GM18951 (cell line): ENCODE results near the gene ACTL6B.

Source experiments
- POLR2A ChIP-seq: IDR thresholded peaks from 4 replicates; pipeline ENCODE4 v1.6.1; 2011; ENCODE audit warnings: mild to moderate bottlenecking; ENCODE audit not compliant: insufficient read length, insufficient read depth; ENCODE audit errors: extremely low read depth
- in situ Hi-C: fragments of 300-500 bp; cut with MboI; formaldehyde crosslinking; loops from one replicate; pipeline ENCODE4 v1.12.0; 2022; ENCODE audit warnings: low sequenced_read_pairs, mixed read lengths, inconsistent platforms; ENCODE audit not compliant: unreplicated experiment

The ACTL6B gene

DNA sequence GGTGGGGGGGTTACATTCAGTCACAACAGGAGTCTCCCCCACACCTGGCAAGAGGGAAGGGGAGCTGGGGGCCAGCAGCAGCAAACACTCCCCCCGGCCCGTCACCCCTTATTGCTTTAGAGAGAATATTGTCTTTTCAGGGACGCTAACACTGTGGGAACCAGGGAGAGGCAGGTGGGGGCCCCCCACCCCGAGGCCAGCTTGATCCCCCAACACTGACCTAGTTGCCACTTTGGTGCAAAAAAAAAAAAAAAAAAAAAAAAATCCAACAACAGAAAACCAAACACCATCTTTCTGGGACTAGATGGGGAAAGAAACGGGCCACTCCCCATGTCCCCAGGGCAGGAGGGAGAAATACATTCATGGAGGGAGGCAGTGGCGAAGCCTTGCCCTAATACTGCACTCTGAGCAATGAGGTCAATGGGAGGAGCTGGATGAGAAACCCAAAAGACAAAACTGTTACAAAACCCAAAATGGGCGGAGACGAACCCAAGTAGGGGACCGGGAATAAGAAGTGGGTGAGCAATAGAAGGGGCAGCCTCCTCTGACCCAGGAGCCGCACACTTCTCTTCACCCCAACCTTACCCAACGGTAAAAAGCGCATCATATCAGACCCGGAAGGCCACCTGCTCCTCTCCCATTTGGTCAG, 23.8 kb upstream of the ACTL6B start:
- in situ Hi-C loops, result no loop called here
- no peak for TF ChIP-seq POLR2A

DNA sequence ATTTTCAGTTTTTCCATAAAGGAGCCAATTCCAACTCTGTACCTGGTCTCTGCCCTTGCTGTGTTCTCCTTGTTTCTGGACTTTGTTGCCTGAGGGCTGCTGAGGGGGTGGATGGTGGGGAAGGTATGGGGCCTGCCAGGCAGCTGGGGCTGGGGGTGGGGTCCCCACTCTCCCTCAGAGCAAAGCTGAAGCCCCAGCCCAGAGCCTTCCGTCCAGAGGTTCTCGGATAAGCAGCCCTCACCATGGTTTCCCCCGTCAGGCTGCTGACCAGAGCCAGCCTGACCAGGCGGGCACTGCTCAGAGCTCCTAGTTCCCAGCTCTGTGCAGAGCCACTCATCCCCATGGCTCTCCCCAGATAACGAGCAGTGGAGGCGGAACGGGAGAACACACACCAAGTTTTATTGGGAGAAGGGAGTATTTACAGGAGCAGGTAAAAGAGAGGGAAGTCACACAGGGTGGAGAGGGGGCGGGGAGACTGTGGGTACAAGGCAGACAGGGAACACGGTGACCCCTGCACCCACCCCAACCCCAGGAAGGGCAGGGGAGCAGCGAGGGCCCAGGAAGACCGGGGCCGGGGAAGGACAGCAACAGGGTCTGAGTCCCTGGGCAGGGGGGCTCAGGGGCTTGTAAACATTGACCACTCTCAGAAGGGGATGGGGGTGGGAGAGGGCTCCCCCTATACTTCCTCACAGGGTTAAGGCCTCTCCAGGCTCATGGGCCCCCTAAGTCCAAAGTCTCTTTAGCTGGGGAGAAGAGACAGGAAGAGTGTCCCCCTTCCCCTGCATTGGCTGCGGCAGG, 23.1 kb upstream of the ACTL6B start:
- no peak for TF ChIP-seq POLR2A
- in situ Hi-C loops, result no loop called here

DNA sequence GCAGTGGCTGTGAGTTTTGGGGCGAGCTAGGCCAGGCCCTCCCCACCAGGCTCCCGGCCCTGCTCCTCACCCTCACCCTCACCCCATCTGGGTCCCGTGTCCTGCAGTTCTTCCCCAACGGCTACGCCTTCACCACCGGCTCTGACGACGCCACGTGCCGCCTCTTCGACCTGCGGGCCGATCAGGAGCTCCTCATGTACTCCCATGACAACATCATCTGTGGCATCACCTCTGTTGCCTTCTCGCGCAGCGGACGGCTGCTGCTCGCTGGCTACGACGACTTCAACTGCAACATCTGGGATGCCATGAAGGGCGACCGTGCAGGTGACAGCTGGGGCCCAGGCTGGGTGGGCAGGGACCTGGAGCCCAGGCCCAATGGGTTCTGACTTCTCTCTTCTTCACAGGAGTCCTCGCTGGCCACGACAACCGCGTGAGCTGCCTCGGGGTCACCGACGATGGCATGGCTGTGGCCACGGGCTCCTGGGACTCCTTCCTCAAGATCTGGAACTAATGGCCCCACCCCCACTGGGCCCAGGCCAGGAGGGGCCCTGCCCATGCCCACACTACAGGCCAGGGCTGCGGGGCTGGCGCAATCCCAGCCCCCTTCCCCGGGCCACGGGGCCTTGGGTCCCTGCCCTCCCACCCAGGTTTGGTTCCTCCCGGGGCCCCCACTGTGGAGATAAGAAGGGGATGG, 22.2 kb upstream of the ACTL6B start:
- in situ Hi-C loops, result no loop called here
- no peak for TF ChIP-seq POLR2A

DNA sequence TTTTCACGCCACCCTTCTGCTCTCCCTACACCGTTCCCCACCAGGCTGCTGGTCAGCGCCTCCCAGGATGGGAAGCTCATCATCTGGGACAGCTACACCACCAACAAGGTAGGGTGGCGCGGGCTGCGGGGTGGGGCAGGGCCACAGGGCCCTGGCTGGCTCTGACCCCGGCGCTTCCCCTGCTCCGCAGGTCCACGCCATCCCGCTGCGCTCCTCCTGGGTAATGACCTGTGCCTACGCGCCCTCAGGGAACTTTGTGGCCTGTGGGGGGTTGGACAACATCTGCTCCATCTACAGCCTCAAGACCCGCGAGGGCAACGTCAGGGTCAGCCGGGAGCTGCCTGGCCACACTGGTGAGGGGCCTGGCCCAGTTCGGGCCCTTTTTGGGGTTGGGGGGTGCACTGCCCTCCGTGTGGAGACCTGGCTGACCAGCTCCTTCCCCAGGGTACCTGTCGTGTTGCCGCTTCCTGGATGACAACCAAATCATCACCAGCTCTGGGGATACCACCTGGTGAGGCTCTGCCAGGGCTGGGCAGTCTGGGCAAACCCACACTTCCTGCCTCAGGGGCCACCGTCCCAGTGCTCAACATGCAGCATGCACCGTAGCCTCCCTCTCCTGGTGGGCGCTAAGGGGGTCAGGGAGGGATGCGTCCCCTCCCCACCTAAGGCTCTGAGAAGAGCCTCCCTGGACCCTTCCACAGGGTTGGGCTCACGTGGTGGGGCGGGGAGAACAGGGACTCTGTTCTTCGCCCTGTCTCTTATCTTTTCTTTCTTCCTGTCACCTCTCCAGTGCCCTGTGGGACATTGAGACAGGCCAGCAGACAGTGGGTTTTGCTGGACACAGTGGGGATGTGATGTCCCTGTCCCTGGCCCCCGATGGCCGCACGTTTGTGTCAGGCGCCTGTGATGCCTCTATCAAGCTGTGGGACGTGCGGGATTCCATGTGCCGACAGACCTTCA, 21.3 kb upstream of the ACTL6B start:
- TF ChIP-seq POLR2A, result no peak
- in situ Hi-C loops, result no loop called here

DNA sequence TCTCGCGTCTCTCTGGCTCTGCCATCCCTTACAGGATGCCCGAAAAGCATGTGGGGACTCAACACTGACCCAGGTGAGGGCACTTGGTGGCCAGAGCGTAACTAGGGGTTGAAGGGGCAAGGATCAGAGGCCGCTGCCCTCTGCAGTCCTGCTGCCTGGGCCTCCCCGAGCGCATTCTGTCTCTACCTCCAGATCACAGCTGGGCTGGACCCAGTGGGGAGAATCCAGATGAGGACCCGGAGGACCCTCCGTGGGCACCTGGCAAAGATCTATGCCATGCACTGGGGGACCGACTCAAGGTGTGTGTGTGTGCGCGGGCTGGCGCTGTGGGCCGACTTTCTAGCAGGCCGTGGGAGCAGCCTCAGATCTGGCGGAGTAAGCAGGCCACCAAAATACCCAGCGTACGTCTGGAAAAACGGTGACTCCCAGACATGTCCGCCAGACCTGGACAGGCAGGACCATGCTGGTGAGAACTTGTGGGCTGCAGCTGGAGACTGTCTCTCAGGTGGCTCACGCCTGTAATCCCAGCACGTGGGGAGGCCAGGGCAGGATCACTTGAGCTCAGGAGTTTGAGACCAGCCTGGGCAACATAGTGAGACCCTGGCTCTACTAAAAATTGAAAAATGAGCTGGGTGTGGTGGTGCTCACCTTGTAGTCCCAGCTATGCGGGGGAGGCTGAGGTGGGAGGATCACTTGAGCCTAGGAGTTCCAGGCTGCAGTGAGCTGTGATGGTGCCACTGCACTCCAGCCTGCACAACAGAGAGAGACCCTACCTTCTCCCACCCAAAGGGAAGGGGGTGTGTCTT, 20.5 kb upstream of the ACTL6B start:
- in situ Hi-C loops, result no loop called here

DNA sequence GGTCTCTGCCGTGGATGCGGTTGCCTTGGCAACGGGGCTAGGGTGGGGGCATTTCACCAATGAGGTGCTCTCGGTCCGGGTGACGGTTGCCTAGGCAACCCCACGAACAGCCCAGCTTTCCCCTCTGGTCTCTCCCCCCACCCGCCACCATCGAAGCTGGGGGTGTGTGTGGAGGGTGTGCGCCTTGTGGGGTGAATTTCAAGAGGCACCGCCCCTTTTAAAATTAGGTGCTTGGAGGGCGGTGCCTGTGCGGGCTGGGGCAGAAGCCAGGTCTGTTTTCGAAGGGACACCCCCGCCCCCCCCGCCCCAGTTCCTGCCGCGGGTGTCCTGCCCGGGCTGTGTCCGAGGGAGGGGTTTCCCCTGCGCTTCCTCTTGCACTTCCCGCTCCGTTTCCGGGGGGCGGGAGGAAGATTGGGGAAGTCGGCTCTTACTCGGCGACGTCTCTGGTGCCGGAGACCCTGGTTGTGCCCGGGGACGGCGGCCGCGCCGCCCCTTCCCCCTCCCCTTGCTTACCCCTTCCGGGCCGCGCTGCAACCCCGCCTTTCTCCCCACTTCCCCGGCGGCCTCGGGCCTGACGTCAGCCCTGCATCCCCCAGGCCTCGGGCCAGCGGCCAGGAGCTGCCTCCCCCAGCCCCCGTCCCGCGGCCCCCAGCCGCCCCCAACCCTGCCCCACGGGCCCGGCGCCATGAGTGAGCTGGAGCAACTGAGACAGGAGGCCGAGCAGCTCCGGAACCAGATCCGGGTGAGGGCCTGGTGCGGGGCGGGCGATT, 19.5 kb upstream of the ACTL6B start:
- in situ Hi-C loops, result no loop called here
- peak; percentile 32 for TF ChIP-seq POLR2A

More for the DNA sequence above, 20.5 kb upstream of the ACTL6B start:
- no peak for TF ChIP-seq POLR2A

DNA sequence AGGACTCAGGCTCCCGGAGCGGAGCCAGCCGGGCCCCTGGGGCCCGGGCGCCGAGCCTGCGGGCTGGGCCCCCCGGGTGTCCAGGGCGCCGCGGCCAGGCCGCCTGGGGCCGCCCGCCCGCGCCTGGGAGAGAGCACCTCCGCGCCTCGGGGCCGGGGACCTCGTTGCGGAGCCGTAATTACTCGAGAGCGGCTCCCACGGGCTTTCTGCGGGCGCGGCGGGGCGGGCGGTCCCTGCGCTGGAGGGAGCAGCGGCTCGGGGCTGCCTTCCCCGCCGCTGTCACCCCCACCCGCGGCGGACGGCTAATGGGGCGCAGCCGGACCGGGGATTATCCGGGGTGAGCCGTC, 18.8 kb upstream of the ACTL6B start:
- no peak for TF ChIP-seq POLR2A
- in situ Hi-C loops, result no loop called here

DNA sequence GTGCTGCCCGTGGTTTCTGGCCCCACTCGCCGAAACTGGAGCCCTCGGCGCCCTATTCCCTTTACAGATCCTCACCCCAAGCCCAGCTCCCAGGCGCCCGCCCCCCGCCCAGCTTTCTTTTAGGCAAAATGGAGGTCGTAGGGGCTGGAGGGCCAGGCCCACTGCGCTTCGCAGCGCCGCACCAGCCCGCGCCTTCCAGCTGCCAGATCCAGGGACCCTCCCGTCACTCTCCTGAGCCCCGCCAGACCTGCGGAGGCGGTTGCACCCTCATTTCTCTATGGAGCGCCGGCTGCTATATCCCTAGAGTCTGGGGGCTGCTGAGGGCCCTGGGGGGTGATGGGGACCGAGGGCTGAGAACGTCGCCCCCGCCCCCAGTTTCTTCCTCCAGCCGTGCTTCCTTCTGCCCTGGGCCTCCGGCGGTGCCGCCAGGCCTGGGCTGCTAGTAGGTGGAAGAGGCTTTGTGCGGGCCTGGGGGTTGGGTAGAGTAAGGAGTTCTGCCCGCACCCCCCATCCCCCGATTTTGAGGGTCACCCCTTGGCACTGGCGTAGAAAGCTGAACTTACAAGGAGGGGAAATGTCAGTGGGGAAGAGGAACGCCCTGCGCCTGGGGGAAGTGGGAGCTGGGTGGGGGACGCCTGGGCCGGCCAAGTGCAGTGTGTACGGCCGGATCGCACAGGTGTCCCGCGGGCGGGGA, 18.3 kb upstream of the ACTL6B start:
- in situ Hi-C loops, result no loop called here

DNA sequence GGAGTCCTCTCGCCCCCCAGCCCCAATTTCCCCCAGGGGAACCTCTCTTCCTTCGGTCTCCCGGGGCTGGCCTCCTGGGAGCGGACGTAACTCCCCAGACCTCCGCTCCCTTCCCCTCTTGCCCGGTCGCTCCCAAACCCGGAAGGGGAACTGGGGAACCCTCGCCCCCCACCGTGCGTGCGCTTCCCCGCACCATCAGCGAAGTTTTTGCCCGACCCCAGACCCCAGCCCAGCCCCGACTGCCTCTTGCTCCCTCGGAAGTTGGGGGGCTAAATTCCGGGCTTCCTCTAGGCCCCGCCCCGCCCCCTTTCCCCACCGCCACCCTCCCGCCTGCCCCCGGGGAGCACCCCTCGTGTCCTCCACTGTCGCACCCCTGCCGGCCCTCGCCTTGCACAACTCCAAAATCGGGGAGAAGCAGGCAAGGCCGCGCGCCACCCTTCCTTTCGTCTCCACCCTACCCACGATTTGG, 17.7 kb upstream of the ACTL6B start:
- in situ Hi-C loops, result no loop called here
- peak; percentile 46 for TF ChIP-seq POLR2A

More for the DNA sequence above, 18.3 kb upstream of the ACTL6B start:
- no peak for TF ChIP-seq POLR2A

DNA sequence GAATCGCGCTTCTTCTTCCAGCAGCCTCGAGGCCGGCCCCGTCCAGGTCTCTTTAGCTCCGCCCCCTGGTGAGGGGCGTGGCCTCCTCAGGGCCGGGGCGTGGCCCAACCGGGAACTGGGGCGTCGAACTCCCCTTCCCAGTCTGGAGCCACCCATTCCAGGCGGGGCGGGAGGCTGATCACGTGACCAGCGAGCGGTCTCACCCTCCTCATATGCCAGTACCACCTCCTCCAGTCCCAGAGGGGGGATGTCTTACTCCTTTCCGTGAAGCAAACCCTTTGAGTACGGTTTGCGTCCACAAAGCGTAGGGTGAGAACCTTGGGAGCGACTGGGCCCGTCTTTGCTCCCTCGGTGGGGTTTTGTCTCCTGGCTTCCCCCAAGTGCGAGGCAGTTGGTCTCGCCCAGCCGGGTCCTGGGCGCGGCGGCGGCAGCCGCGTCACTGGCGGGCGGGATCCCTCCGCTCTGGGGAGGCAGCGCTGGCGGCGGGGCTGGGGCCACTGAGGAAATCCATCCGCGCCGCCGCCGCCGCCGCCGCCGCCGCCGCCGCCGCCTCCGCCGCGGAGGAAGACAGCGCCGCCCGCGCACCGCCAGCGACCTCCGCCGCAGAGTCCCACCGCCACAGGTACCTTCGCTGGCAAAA, 17.2 kb upstream of the ACTL6B start, which contains the start of gene GNB2:
Gene GNB2, plus strand, starts transcription at position 439 of the 640 bp plus-strand sequence. CDS start 2,526 bp downstream, outside the sequence.
- TF ChIP-seq POLR2A, result peak; percentile 63
- in situ Hi-C loops, result no loop called here
